ENCODE measurements around the gene CCDC54.

DNA sequence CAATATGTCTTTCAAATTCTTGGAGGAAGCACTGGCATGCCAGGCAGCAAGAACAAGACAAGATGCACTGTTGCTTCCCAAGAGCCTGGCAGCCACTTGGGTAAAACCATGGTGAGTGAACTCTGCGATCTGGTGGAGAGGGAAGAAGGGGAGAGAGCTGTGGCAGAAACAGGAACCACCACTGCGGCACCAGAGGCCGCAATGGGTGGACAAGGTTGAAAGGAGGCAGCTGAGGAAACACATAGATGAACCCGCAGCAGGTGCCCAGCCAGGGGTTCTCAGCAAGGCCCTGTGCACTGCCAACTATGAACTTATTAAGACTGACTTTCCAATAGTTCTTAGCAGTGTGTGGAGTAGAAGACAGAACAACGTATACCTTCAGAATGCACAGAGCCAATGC, 48.2 kb upstream of the CCDC54 start:
- TF ChIP-seq TAF1 (IDR thresholded peaks at IDR 0.05; ENCODE audit: borderline replicate concordance, insufficient read depth, low read length) (no peak), POLR2AphosphoS5 (IDR thresholded peaks at IDR 0.05; ENCODE audit: low read depth, low read length) (no peak), SIN3A (IDR thresholded peaks at IDR 0.05; ENCODE audit: borderline replicate concordance, insufficient read depth, low read length) (no peak), FOXP2 (optimal IDR thresholded peaks at IDR 0.05; ENCODE audit: borderline replicate concordance, extremely low read depth, extremely low read length, insufficient read depth) (no peak)
- TF ChIP-seq, protein P1, sequence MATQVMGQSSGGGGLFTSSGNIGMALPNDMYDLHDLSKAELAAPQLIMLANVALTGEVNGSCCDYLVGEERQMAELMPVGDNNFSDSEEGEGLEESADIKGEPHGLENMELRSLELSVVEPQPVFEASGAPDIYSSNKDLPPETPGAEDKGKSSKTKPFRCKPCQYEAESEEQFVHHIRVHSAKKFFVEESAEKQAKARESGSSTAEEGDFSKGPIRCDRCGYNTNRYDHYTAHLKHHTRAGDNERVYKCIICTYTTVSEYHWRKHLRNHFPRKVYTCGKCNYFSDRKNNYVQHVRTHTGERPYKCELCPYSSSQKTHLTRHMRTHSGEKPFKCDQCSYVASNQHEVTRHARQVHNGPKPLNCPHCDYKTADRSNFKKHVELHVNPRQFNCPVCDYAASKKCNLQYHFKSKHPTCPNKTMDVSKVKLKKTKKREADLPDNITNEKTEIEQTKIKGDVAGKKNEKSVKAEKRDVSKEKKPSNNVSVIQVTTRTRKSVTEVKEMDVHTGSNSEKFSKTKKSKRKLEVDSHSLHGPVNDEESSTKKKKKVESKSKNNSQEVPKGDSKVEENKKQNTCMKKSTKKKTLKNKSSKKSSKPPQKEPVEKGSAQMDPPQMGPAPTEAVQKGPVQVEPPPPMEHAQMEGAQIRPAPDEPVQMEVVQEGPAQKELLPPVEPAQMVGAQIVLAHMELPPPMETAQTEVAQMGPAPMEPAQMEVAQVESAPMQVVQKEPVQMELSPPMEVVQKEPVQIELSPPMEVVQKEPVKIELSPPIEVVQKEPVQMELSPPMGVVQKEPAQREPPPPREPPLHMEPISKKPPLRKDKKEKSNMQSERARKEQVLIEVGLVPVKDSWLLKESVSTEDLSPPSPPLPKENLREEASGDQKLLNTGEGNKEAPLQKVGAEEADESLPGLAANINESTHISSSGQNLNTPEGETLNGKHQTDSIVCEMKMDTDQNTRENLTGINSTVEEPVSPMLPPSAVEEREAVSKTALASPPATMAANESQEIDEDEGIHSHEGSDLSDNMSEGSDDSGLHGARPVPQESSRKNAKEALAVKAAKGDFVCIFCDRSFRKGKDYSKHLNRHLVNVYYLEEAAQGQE (IDR thresholded peaks at IDR 0.05; ENCODE audit: insufficient read depth in 1 of 2, low read depth in 2 of 2, low read length in 2 of 2), result no peak
